Muscle layer of duodenum (tissue), 2 donors: ENCODE data around the gene CFC1B.
"Not testable (repeated sequence)": the region's sequence is repeated elsewhere in the genome, so short reads cannot be mapped to it uniquely, and the experiment has no call there.

Experiments
- H3K27ac ChIP-seq: one replicate; pipeline ENCODE4 v1.7.0; 2013; ENCODE audit warnings: mild to moderate bottlenecking, low read length
- H3K27me3 ChIP-seq: one replicate; pipeline ENCODE4 v1.7.0; 2013; ENCODE audit warnings: low read depth, mild to moderate bottlenecking, control low read depth, low read length
- H3K36me3 ChIP-seq, 2 donors: one replicate each; pipeline ENCODE4 v1.7.0; 2013; ENCODE audit warnings: low read length in 2 of 2, control low read depth in 1 of 2, mild to moderate bottlenecking in 1 of 2; ENCODE audit not compliant: insufficient read depth in 2 of 2, control insufficient read depth in 1 of 2
- H3K4me1 ChIP-seq, 2 donors: one replicate each; pipeline ENCODE4 v1.7.0; 2013; ENCODE audit warnings: low read length in 2 of 2, mild to moderate bottlenecking in 2 of 2, control low read depth in 1 of 2, moderate library complexity in 1 of 2; ENCODE audit not compliant: insufficient read depth in 2 of 2, control insufficient read depth in 1 of 2
- H3K4me3 ChIP-seq, 2 donors: one replicate each; pipeline ENCODE4 v1.7.0; 2013; ENCODE audit warnings: low read length in 2 of 2, low read depth in 1 of 2, mild to moderate bottlenecking in 1 of 2
- H3K9me3 ChIP-seq, 2 donors: one replicate each; pipeline ENCODE4 v1.7.0; 2013; ENCODE audit warnings: low read length in 2 of 2, control low read depth in 1 of 2, mild to moderate bottlenecking in 1 of 2; ENCODE audit not compliant: control insufficient read depth in 1 of 2
- donor health status: healthy.

Gene CFC1B

GRCh38 chr2:130574230-130574629 is 53.2 kb downstream of the CFC1B start:
- H3K27ac ChIP-seq, H3K4me3 ChIP-seq, H3K27me3 ChIP-seq, H3K9me3 ChIP-seq, H3K4me1 ChIP-seq, H3K36me3 ChIP-seq: not testable (repeated sequence)

GRCh38 chr2:130576209-130576784 is 55.3 kb downstream of the CFC1B start:
- not testable (repeated sequence) for H3K4me1 ChIP-seq, H3K27me3 ChIP-seq, H3K36me3 ChIP-seq, H3K9me3 ChIP-seq, H3K27ac ChIP-seq, H3K4me3 ChIP-seq

- not testable (repeated sequence) for H3K9me3 ChIP-seq, H3K27me3 ChIP-seq, H3K4me3 ChIP-seq, H3K27ac ChIP-seq, H3K4me1 ChIP-seq, H3K36me3 ChIP-seq
Measured at GRCh38 chr2:130577559-130577958, 56.5 kb downstream of the CFC1B start.
